Thyroid gland (tissue), 4 donors: ENCODE data around the gene VPS26C. TPM values are rescaled to one million over a fixed set of nuclear protein-coding genes. Genes with fewer than 3 reads are reported as not detected.

Source experiments
- DNase-seq, 2 donors: peaks; one replicate each; pipeline ENCODE4 v3.0.0-alpha.2; 2019
- H3K27ac ChIP-seq, 3 donors: fragments of 200-600 bp; sonication (generic); 1 replicate in 2 of 3; 2 replicates in 1 of 3; pipeline ENCODE4 v1.5.1; 2016 to 2019; ENCODE audit warnings: mild to moderate bottlenecking in 1 of 3, moderate library complexity in 1 of 3
- H3K27me3 ChIP-seq: fragments of 200-600 bp; sonication (generic); one replicate; pipeline ENCODE4 v1.5.1; 2019
- H3K36me3 ChIP-seq, 2 donors: fragments of 200-600 bp; sonication (generic); one replicate each; pipeline ENCODE4 v1.5.1; 2016 to 2019
- H3K4me1 ChIP-seq, 2 donors: fragments of 200-600 bp; sonication (generic); one replicate each; pipeline ENCODE4 v1.5.1; 2017 to 2019
- H3K4me3 ChIP-seq, 3 donors: fragments of 200-600 bp; sonication (generic); replicated peaks in 1 of 3; 1 replicate in 2 of 3; 2 replicates in 1 of 3; pipeline ENCODE4 v1.5.1; 2016; ENCODE audit warnings: mild to moderate bottlenecking in 1 of 3
- H3K9me3 ChIP-seq: fragments of 200-600 bp; sonication (generic); one replicate; pipeline ENCODE4 v1.5.1; 2017
- POLR2A ChIP-seq, 2 donors: fragments of 450-650 bp; IDR thresholded peaks; one replicate each; pipeline ENCODE4 v1.6.1; 2017; ENCODE audit warnings: antibody characterized with exemption in 2 of 2, mild to moderate bottlenecking in 2 of 2, moderate library complexity in 1 of 2
- WGBS, 2 donors: methylation state at CpG; one replicate each; pipeline ENCODE4 v1.1.5; 2017; 5-methylcytosine and 5-hydroxymethylcytosine counted together
- intact Hi-C: fragments of 100-400 bp; cut with DNase I; formaldehyde crosslinking; loops from one replicate; pipeline ENCODE4 v1.15.1; 2023
- total RNA-seq, 4 donors: library from RNA; depleted of rRNA; stranded (reverse); fragments of >200 nt; gene quantifications; one replicate each; pipeline ENCODE4 v1.2.3, GENCODE V29; 2016
- TF ChIP-seq, protein P1 (sequence below), 6 experiments: fragments of 200-600 bp in 3 of 6; fragments of 450-650 bp in 3 of 6; sonication (generic) in 3 of 6; IDR thresholded peaks; one replicate each; pipeline ENCODE4 v1.5.1; 2016 to 2019; ENCODE audit warnings: antibody characterized with exemption in 6 of 6, mild to moderate bottlenecking in 2 of 6, inconsistent platforms in 1 of 6, moderate library complexity in 1 of 6

VPS26C gene
- total RNA-seq, 4 donors from 2014 or later = 44.8 to 76.2 (median 62.0) TPM

DNA sequence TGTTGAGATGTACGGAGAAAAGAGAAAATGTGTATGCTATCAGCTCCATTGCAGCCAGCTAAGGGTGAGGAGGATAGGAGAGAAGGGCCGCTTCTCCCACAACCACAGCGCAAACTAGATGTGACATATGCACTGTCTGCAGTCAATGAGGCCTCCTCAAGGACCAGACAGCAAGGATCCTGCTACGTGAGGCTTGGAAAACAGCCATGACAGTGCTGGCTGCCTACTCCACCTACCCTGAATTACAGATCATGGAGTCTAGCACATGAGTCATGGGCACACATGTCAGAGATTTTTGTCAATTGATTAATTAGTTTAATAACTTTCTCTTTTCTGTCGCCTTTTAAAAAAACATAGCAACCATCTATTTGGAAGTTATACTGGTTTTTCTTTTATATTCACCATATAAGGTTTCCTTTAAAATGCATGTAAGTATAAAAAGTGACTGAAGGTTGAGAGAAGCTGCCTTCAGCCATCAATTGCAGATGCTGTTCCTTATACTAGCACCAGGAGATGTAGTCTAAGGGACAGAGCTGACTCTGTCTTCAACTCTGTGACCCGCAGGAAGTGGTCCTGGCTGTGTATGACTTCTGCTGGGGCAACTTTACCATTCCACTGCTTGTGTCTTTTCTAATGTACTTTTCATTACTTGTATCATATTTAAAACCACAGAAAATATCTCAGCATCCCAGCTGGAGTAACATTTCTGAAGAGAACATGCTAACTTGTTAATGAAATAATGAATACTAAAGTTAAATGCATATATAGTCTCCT lies 3.1 kb downstream of the VPS26C start:
- WGBS, 2 donors = 87 to 95% methylated on average over 6 of the region's 6 CpGs
- Histone ChIP-seq H3K4me3 (no peak overlapping the region), H3K27ac (no peak overlapping the region), H3K36me3 (no peaks in the 10 kb centered on the region), H3K4me1 (peaks cover 13 to 16% of the 10 kb centered on the region in 2 donors), H3K9me3 (no peaks in the 10 kb centered on the region), H3K27me3 (no peaks in the 10 kb centered on the region)
- intact Hi-C loops = loop anchor here (10.0 kb wide), 1 partner anchor 301 kb away; no protein-coding TSS in a partner anchor
- no peak for TF ChIP-seq POLR2A (IDR thresholded peaks at IDR 0.05)
- TF ChIP-seq, protein P1, sequence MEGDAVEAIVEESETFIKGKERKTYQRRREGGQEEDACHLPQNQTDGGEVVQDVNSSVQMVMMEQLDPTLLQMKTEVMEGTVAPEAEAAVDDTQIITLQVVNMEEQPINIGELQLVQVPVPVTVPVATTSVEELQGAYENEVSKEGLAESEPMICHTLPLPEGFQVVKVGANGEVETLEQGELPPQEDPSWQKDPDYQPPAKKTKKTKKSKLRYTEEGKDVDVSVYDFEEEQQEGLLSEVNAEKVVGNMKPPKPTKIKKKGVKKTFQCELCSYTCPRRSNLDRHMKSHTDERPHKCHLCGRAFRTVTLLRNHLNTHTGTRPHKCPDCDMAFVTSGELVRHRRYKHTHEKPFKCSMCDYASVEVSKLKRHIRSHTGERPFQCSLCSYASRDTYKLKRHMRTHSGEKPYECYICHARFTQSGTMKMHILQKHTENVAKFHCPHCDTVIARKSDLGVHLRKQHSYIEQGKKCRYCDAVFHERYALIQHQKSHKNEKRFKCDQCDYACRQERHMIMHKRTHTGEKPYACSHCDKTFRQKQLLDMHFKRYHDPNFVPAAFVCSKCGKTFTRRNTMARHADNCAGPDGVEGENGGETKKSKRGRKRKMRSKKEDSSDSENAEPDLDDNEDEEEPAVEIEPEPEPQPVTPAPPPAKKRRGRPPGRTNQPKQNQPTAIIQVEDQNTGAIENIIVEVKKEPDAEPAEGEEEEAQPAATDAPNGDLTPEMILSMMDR (IDR thresholded peaks at IDR 0.05) = no peak
- DNase-seq = no peak

DNA sequence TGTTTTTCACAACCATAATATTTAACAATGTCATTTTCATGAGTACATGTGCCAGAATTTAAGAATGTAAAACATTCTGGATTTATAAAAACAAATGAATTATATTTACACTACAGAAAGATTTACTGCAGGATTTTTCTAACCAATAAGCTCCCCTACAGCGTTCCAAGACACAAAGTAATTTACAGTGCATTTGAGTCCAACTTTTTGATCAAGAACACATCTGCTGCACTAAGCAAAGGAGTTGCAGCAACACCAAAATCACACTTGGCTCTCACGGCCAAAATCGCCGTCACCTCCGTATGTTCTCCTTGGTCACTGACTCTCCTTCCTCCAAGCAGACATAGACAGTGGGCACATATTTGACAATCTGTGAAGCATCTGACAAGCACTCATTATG lies 7.7 kb downstream of the VPS26C start:
- Histone ChIP-seq H3K9me3 (no peaks in the 10 kb centered on the region), H3K27ac (no peak overlapping the region), H3K36me3 (no peaks in the 10 kb centered on the region), H3K4me1 (peaks cover 9 to 15% of the 10 kb centered on the region in 2 donors), H3K27me3 (no peaks in the 10 kb centered on the region), H3K4me3 (no peak overlapping the region)
- intact Hi-C loops = no loop called here
- WGBS, 2 donors = 90 to 92% methylated on average over 5 of the region's 5 CpGs
- DNase-seq = no peak
- TF ChIP-seq, protein P1 (IDR thresholded peaks at IDR 0.05) = no peak
- no peak for TF ChIP-seq POLR2A (IDR thresholded peaks at IDR 0.05)

DNA sequence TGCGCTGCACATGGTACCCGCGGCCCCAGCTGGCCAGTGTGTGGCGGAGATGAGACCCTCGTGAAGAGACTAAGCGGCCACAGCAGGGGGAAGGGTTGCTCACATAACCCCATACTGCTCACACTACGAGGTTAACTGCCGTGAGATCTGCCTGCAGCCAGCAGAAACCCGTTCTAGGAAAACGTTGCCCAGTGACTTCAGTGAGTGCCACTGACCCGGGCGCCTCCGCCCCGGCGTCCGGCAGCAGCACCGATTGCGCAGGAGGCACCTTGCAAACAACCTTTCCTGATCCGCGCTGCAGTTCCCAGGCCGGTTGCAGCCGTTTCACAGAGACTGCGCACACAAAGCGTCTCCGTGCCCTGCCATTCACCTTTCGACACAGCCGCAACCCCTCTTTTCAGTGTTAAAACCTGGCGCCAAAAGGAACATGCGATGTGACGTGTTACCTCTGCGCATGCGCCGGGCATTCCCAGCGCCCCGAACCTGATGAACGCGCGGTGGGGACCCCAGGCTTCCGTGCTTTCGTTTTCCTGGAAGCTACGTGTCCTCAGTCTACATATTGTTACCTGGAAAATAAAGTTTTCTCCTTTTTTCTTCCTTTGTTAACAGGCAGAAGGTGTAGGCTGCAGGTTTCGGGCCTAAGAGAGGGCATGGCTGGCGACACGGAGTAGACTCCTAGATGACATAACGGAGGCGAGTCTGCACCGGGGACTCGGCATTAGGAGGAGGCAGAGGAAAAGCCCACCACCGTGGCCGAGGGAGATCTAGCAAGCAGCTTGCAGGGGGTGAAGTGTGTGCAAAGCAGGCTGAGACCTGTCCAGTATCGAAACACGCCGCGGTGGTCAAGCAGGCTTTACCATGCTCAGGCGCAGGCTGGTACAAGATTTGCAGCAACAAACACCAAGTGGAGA lies 8.9 kb downstream of the VPS26C start:
- WGBS, 2 donors = 12 to 21% methylated on average over 51 to 55 of the region's 55 CpGs
- peak; percentile 54 to 62 for DNase-seq
- H3K27ac ChIP-seq = peak overlapping the region in 2 of 3 donors; percentile 39 to 48
- TF ChIP-seq, protein P1 (IDR thresholded peaks at IDR 0.05) = no peak
- peak in 1 of 2 donors; percentile 16 for TF ChIP-seq POLR2A (IDR thresholded peaks at IDR 0.05)
- intact Hi-C loops = no loop called here
- H3K9me3 ChIP-seq = no peaks in the 10 kb centered on the region
- no peaks in the 10 kb centered on the region for H3K27me3 ChIP-seq
- H3K36me3 ChIP-seq = no peaks in the 10 kb centered on the region
- peaks cover 9 to 15% of the 10 kb centered on the region in 2 donors for H3K4me1 ChIP-seq
- peak overlapping the region; percentile 11 to 33 (median 32) for H3K4me3 ChIP-seq

DNA sequence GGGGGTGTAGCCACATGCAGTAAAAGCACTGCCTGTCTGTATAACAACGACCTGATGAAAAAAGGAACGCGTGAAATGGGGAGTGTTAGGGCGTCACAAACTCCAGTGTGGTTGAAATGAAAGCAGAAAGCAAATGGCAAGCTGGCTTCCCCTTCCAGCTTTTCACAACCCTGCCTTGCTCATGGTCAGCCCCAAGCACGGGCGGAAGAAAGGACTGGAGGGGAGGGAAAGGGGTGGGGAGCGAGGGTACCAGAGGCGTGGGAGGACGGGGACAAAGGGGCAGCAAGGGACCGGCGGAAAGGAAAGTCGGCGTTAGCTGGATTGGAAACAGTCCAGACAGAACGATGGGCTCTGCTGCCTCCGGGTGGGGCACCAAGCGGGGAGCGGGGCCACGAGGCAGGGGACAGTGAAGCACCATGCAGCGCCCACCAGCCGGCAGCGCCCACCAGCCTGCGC lies 9.6 kb downstream of the VPS26C start:
- WGBS, 2 donors = 7 to 12% methylated on average over 20 of the region's 22 CpGs
- H3K36me3 ChIP-seq = no peaks in the 10 kb centered on the region
- H3K9me3 ChIP-seq = no peaks in the 10 kb centered on the region
- DNase-seq = peak in 1 of 2 donors; percentile 10
- peak overlapping the region; percentile 11 to 33 (median 32) for H3K4me3 ChIP-seq
- intact Hi-C loops = no loop called here
- H3K27ac ChIP-seq = peak overlapping the region in 2 of 3 donors; percentile 39 to 48
- TF ChIP-seq POLR2A (IDR thresholded peaks at IDR 0.05) = no peak
- TF ChIP-seq, protein P1 (IDR thresholded peaks at IDR 0.05) = no peak
- H3K4me1 ChIP-seq = peaks cover 9 to 15% of the 10 kb centered on the region in 2 donors
- H3K27me3 ChIP-seq = no peaks in the 10 kb centered on the region
